ENCODE measurements around the gene EXOSC1.

The EXOSC1 gene

GRCh38 chr10:97444212-97444611, 1.6 kb downstream of the EXOSC1 start:
- Histone ChIP-seq H3K36me3 (peaks cover 49% of the 10 kb centered on the region), H3K27ac (no peak overlapping the region), H3K9ac (no peak overlapping the region), H3K4me2 (peak overlapping the region; percentile 93), H3K9me3 (no peaks in the 10 kb centered on the region), H3K27me3 (no peaks in the 10 kb centered on the region), H3K4me1 (peaks cover 37% of the 10 kb centered on the region), H3K4me3 (no peak overlapping the region), H4K20me1 (peaks cover 30% of the 10 kb centered on the region)
- no peak for TF ChIP-seq Cebpa-rat (IDR thresholded peaks at IDR 0.05)

DNA sequence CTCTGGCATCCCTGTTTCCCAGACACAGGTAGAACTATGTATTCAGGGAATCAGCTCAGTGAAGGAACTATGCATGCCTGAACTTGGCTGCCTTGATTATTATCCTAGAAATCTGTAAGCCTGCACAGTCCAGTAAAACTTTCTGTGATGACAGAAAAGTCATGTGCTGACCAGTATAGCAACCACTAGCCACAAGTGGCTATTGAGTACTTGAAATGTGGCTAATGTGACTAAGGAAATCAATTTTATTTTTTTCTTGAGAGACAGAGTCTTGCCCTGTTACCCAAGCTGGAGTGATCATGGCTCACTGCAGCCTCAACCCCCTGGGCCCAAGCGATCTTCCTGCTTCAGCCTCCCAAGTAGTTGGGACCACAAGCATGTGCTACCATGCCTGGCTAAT, 3.5 kb downstream of the EXOSC1 start:
- peaks cover 62% of the 10 kb centered on the region for H3K36me3 ChIP-seq
- no peak for TF ChIP-seq Cebpa-rat (IDR thresholded peaks at IDR 0.05)
- no peaks in the 10 kb centered on the region for H3K27me3 ChIP-seq
- H4K20me1 ChIP-seq, result peaks cover 11% of the 10 kb centered on the region
- H3K9me3 ChIP-seq, result no peaks in the 10 kb centered on the region
- no peak overlapping the region for H3K9ac ChIP-seq
- no peak overlapping the region for H3K27ac ChIP-seq
- H3K4me3 ChIP-seq, result no peak overlapping the region
- H3K4me1 ChIP-seq, result peaks cover 21% of the 10 kb centered on the region
- H3K4me2 ChIP-seq, result no peak overlapping the region

DNA sequence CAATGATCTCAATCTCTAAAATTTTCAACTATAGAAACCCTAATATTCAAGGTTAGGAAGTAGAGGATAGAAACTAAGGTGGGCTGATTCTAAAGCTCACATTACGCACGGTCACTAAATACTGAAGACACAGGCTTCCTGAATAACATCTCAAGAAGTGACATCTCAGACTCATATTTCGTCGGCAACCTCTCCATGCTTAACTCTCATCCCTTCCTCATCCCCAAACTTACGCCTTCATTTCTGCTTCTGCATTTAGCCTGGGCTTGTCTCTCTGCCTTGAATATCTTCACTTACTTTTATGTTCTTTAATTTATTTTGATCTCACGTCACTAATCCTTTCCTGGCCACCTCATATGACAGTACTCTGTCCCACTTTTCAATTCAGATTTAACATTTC, 10.6 kb downstream of the EXOSC1 start:
- Histone ChIP-seq H3K27me3 (no peaks in the 10 kb centered on the region), H3K9ac (no peak overlapping the region), H3K27ac (no peak overlapping the region), H3K4me2 (no peak overlapping the region), H3K9me3 (no peaks in the 10 kb centered on the region), H3K4me1 (peaks cover 17% of the 10 kb centered on the region), H3K36me3 (peaks cover 92% of the 10 kb centered on the region), H4K20me1 (peaks cover 31% of the 10 kb centered on the region), H3K4me3 (no peak overlapping the region)
- TF ChIP-seq Cebpa-rat (IDR thresholded peaks at IDR 0.05), result no peak

DNA sequence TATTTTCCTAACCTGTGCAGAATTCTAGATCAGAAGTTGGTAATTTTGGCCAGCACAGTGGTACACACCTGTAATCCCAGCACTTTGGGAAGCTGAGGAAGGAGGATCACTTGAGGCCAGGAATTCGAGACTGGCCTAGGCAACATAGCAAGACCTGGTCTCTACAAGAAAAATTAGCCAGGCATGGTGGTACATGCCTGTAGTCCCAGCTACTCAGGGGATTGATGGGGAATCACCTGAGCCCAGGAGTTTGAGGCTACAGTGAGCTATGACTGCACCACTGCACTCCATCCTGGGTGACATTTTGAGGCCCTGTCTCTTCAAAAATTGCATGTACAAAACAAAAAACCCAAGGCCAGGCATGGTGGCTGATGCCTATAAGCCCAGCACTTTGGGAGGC, 11.2 kb downstream of the EXOSC1 start:
- Histone ChIP-seq H3K27ac (no peak overlapping the region), H3K9me3 (no peaks in the 10 kb centered on the region), H3K4me3 (no peak overlapping the region), H3K36me3 (peaks cover 93% of the 10 kb centered on the region), H3K27me3 (no peaks in the 10 kb centered on the region), H4K20me1 (peaks cover 37% of the 10 kb centered on the region), H3K9ac (no peak overlapping the region), H3K4me1 (peaks cover 22% of the 10 kb centered on the region), H3K4me2 (no peak overlapping the region)
- no peak for TF ChIP-seq Cebpa-rat (IDR thresholded peaks at IDR 0.05)

DNA sequence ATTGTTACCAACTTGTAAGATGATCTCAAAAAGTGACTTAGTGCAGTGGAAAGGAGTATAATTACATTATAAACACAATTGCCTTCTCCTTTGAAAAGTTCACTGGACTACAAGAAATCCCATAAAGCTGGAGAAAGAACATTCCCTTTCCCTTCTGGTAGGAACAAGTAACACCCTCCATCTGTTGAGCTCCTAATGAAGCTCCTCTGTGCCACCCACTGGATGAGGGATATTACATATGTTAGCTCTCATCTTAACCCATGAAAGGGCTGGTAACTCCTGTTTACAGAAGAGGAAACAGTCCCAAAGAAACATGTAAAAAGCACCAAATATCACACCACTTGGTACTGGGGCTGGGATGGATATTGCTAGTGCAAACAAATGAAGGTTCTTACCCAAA, 11.8 kb downstream of the EXOSC1 start:
- H3K36me3 ChIP-seq, result peaks cover 92% of the 10 kb centered on the region
- H3K27me3 ChIP-seq, result no peaks in the 10 kb centered on the region
- TF ChIP-seq Cebpa-rat (IDR thresholded peaks at IDR 0.05), result no peak
- H3K27ac ChIP-seq, result no peak overlapping the region
- H3K4me2 ChIP-seq, result no peak overlapping the region
- H3K9ac ChIP-seq, result no peak overlapping the region
- H4K20me1 ChIP-seq, result peaks cover 42% of the 10 kb centered on the region
- H3K4me1 ChIP-seq, result peaks cover 28% of the 10 kb centered on the region
- no peak overlapping the region for H3K4me3 ChIP-seq
- no peaks in the 10 kb centered on the region for H3K9me3 ChIP-seq

- TF ChIP-seq Cebpa-rat (IDR thresholded peaks at IDR 0.05), result no peak
- Histone ChIP-seq H3K9me3 (no peaks in the 10 kb centered on the region), H3K4me3 (peak overlapping the region; percentile 91), H3K36me3 (peaks cover 53% of the 10 kb centered on the region), H3K27ac (no peak overlapping the region; the same call in 1 of the 2 replicates), H3K4me1 (peaks cover 52% of the 10 kb centered on the region), H4K20me1 (peaks cover 54% of the 10 kb centered on the region), H3K4me2 (peak overlapping the region; percentile 96), H3K27me3 (no peaks in the 10 kb centered on the region), H3K9ac (peak overlapping the region; percentile 95)
Observed at GRCh38 chr10:97428572-97428981, 17.2 kb downstream of the EXOSC1 start.

- H3K9ac ChIP-seq, result peak overlapping the region; percentile 95
- H3K4me3 ChIP-seq, result peak overlapping the region; percentile 91
- H3K36me3 ChIP-seq, result peaks cover 49% of the 10 kb centered on the region
- peaks cover 57% of the 10 kb centered on the region for H3K4me1 ChIP-seq
- no peaks in the 10 kb centered on the region for H3K27me3 ChIP-seq
- H3K4me2 ChIP-seq, result peak overlapping the region; percentile 96
- H4K20me1 ChIP-seq, result peaks cover 51% of the 10 kb centered on the region
- no peak for TF ChIP-seq Cebpa-rat (IDR thresholded peaks at IDR 0.05)
- no peaks in the 10 kb centered on the region for H3K9me3 ChIP-seq
- peak overlapping the region; percentile 88 for H3K27ac ChIP-seq
Observed at GRCh38 chr10:97427571-97428179, 18.1 kb downstream of the EXOSC1 start.

DNA sequence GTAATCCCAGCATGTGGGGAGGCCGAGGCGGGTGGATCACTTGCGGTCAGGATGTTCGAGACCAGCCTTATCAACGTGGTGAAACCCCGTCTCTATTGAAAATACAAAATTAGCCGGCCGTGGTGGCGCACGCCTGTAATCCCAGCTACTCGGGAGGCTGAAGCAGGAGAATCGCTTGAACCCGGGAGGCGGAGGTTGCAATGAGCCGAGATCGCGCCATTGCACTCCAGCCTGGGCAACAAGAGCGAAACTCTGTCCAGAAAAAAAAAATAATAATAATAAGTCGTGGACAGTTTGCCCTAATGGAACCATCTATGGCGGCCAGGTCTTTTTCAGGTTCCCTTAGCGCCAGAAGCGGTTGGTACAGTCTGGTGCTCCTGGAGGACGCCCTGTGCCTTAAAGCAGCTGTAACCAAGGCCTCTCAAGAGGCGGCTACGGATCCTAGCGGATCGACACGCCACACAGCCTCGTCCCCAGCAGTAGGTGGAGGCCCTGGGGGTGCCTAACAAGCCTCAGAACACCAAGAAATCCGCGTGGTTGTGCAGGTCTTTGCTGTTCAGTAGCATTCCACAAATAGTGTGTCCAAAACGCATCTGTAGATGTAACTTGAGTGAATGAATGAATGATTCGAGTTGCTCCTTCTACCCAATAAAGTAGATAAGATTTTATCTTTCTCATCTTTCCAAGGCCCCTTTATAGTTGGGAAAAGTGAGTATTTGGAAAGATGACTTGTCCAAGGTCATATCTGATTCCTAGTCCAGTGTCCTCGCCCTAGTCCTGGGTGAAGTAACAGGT, 18.8 kb downstream of the EXOSC1 start:
- Histone ChIP-seq H3K9ac (peak overlapping the region; percentile 95), H4K20me1 (peaks cover 50% of the 10 kb centered on the region), H3K4me1 (peaks cover 57% of the 10 kb centered on the region), H3K4me2 (peak overlapping the region; percentile 96), H3K36me3 (peaks cover 44% of the 10 kb centered on the region), H3K27me3 (no peaks in the 10 kb centered on the region), H3K27ac (peak overlapping the region; percentile 88), H3K4me3 (peak overlapping the region; percentile 91), H3K9me3 (no peaks in the 10 kb centered on the region)
- no peak for TF ChIP-seq Cebpa-rat (IDR thresholded peaks at IDR 0.05)

DNA sequence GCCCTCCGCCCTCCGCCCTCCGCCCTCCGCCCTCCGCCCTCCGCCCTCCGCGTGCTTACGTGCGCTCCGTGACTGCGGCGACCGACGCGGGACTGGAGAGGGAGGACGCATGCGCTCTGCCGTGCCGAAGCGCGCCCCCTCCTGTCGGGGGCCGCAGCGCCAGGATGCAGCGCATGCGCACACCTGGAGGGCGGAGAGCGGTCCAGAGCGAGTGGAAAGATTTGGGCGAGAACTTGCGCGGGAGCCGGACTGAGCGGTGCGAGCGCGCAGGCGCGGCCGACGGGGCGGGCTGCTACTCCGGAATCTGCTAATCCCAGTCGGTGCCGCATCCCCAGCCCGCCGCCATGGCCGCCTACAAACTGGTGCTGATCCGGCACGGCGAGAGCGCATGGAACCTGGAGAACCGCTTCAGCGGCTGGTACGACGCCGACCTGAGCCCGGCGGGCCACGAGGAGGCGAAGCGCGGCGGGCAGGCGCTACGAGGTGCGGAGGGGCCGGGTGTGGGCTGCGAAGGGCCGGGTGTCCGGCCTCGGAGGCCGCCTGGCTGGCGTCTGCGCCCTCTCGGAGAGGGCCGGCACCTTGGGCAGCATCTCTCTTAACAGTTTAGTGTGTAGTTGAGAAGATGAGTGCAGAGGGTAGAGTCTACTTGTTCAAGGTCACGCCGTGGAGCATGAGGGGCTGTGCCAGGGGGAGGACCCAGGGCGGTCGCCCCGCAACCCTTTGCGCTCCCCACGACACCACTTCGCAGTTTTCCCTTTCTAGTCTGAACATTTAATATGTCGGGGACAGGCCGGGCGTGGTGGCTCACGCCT, 19.6 kb downstream of the EXOSC1 start, which contains the start of gene PGAM1:
Gene PGAM1, plus strand, starts transcription at position 228 of the 812 bp plus-strand sequence. Its CDS starts 117 bp downstream, at position 345.
- Histone ChIP-seq H3K36me3 (peaks cover 36% of the 10 kb centered on the region), H4K20me1 (peaks cover 42% of the 10 kb centered on the region), H3K4me2 (peak within 1 kb of the TSS; percentile 96), H3K27me3 (no peaks in the 10 kb centered on the region), H3K4me3 (peak within 1 kb of the TSS; percentile 91), H3K9me3 (no peaks in the 10 kb centered on the region), H3K9ac (peak within 1 kb of the TSS; percentile 95), H3K27ac (peak within 1 kb of the TSS; percentile 88), H3K4me1 (peaks cover 57% of the 10 kb centered on the region)
- no peak for TF ChIP-seq Cebpa-rat (IDR thresholded peaks at IDR 0.05)
